ENCODE data around the gene SHLD1.

The SHLD1 gene

GRCh38 chr20:5859608-5860007 lies 109.4 kb downstream of the SHLD1 start:
- peak; percentile 62 for ATAC-seq

DNA sequence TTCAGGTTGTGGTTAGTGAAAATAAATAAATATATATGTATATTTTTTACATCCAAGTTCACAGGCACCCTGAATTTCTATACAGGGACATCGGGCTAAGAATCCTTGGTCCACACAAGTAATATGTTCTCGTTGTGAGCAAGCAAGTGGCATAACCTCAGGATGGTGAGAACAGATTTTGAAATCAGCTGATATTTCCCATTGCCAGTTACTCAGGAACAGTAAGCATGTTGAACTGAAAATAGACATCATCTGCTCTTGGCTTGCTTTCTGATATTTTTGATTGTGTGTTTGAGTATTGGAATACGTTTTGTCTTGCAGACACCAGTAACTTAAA lies 112.5 kb downstream of the SHLD1 start:
- TF ChIP-seq ZNF8 (CRISPR knock-in tag; IDR thresholded peaks at IDR 0.05) (no peak), ZC3H10 (CRISPR knock-in tag; IDR thresholded peaks at IDR 0.05) (no peak), PATZ1 (CRISPR knock-in tag; IDR thresholded peaks at IDR 0.05; ENCODE audit: borderline replicate concordance) (no peak), ZNF565 (CRISPR knock-in tag; conservative IDR thresholded peaks at IDR 0.05; ENCODE audit: low read depth) (no peak), TCF4 (CRISPR knock-in tag; IDR thresholded peaks at IDR 0.05; ENCODE audit: borderline replicate concordance) (no peak), ZNF70 (CRISPR knock-in tag; IDR thresholded peaks at IDR 0.05) (no peak), GLIS3 (CRISPR knock-in tag; IDR thresholded peaks at IDR 0.05) (no peak), POU6F1 (CRISPR knock-in tag; IDR thresholded peaks at IDR 0.05; ENCODE audit: borderline replicate concordance, low read depth) (no peak), SNAI2 (CRISPR knock-in tag; IDR thresholded peaks at IDR 0.05) (no peak)
- TF ChIP-seq, protein P1, sequence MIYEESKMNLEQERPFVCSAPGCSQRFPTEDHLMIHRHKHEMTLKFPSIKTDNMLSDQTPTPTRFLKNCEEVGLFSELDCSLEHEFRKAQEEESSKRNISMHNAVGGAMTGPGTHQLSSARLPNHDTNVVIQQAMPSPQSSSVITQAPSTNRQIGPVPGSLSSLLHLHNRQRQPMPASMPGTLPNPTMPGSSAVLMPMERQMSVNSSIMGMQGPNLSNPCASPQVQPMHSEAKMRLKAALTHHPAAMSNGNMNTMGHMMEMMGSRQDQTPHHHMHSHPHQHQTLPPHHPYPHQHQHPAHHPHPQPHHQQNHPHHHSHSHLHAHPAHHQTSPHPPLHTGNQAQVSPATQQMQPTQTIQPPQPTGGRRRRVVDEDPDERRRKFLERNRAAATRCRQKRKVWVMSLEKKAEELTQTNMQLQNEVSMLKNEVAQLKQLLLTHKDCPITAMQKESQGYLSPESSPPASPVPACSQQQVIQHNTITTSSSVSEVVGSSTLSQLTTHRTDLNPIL (CRISPR knock-in tag; IDR thresholded peaks at IDR 0.05; ENCODE audit: low read depth) = no peak
- TF ChIP-seq, protein P2, sequence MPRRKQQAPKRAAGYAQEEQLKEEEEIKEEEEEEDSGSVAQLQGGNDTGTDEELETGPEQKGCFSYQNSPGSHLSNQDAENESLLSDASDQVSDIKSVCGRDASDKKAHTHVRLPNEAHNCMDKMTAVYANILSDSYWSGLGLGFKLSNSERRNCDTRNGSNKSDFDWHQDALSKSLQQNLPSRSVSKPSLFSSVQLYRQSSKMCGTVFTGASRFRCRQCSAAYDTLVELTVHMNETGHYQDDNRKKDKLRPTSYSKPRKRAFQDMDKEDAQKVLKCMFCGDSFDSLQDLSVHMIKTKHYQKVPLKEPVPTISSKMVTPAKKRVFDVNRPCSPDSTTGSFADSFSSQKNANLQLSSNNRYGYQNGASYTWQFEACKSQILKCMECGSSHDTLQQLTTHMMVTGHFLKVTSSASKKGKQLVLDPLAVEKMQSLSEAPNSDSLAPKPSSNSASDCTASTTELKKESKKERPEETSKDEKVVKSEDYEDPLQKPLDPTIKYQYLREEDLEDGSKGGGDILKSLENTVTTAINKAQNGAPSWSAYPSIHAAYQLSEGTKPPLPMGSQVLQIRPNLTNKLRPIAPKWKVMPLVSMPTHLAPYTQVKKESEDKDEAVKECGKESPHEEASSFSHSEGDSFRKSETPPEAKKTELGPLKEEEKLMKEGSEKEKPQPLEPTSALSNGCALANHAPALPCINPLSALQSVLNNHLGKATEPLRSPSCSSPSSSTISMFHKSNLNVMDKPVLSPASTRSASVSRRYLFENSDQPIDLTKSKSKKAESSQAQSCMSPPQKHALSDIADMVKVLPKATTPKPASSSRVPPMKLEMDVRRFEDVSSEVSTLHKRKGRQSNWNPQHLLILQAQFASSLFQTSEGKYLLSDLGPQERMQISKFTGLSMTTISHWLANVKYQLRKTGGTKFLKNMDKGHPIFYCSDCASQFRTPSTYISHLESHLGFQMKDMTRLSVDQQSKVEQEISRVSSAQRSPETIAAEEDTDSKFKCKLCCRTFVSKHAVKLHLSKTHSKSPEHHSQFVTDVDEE (CRISPR knock-in tag; IDR thresholded peaks at IDR 0.05) = no peak
- no peak for ATAC-seq

More at GRCh38 chr20:5859608-5860007, 109.4 kb downstream of the SHLD1 start:
- TF ChIP-seq, protein P1 (CRISPR knock-in tag; IDR thresholded peaks at IDR 0.05; ENCODE audit: low read depth) = no peak
- TF ChIP-seq ZNF70 (CRISPR knock-in tag; IDR thresholded peaks at IDR 0.05) (no peak), SNAI2 (CRISPR knock-in tag; IDR thresholded peaks at IDR 0.05) (no peak)

DNA sequence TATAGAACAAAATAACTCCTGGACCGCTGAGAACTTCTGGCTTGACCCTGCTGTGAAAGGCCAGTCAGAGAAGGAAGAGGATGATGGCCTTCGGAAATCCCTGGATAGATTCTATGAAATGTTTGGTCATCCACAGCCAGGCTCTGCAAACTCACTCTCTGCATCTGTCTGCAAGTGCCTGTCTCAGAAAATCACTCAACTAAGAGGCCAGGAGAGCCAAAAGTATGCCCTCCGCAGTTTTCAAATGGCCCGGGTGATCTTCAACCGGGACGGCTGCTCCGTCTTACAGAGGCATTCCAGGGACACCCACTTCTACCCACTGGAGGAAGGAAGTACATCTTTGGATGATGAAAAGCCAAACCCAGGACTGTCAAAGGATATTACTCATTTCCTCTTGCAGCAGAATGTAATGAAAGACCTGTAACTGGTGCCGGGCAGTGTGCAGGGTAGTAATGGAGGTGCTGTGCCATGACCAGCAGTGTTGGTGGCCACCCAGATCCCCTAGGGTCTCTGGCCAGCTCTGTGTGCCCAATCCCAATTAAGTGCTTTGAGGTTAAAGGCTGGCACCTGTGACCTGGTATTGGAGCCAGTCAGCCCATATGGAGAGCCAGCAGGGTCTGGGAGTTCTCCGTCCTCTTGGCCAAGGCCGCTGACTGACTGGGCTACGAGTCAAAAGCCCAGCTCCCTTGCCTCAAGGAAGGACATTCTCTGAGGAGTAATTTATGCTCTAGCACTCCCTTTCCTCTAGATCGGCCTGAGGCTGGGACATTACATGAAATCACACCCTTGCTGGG lies 113.0 kb downstream of the SHLD1 start:
- ATAC-seq = peak; percentile 60
- no peak for TF ChIP-seq BACH2 (CRISPR knock-in tag; IDR thresholded peaks at IDR 0.05; ENCODE audit: borderline replicate concordance)
- no peak for TF ChIP-seq ZNF8 (CRISPR knock-in tag; IDR thresholded peaks at IDR 0.05)
- TF ChIP-seq TCF4 (CRISPR knock-in tag; IDR thresholded peaks at IDR 0.05; ENCODE audit: borderline replicate concordance) = no peak
- TF ChIP-seq, protein P2 (CRISPR knock-in tag; IDR thresholded peaks at IDR 0.05) = no peak
- no peak for TF ChIP-seq PATZ1 (CRISPR knock-in tag; IDR thresholded peaks at IDR 0.05; ENCODE audit: borderline replicate concordance)
- no peak for TF ChIP-seq OSR1 (CRISPR knock-in tag; IDR thresholded peaks at IDR 0.05)
- TF ChIP-seq, protein P1 (CRISPR knock-in tag; IDR thresholded peaks at IDR 0.05; ENCODE audit: low read depth) = no peak
- TF ChIP-seq PPARA (CRISPR knock-in tag; IDR thresholded peaks at IDR 0.05; ENCODE audit: borderline replicate concordance) = no peak
- no peak for TF ChIP-seq ARNTL (CRISPR knock-in tag; IDR thresholded peaks at IDR 0.05; ENCODE audit: borderline replicate concordance, low read depth)
- no peak for TF ChIP-seq ZFP30 (CRISPR knock-in tag; IDR thresholded peaks at IDR 0.05)
- no peak for TF ChIP-seq GLIS3 (CRISPR knock-in tag; IDR thresholded peaks at IDR 0.05)
- no peak for TF ChIP-seq ZFP3 (CRISPR knock-in tag; IDR thresholded peaks at IDR 0.05)
